H54 (cell line): ENCODE results near the gene DTD1.

Source experiments
- DNase-seq: peaks from one replicate; pipeline ENCODE4 v3.0.0; 2011; ENCODE audit warnings: low spot score, mixed read lengths; ENCODE audit not compliant: insufficient read length
- FAIRE-seq: peaks from 3 replicates; lab custom pipeline; 2011; peaks lifted over from hg19 to GRCh38; lab: Jason Lieb, UNC
- POLR2A ChIP-seq: IDR thresholded peaks from 2 replicates; pipeline ENCODE4 v1.6.1; 2011; ENCODE audit warnings: low read depth, mild to moderate bottlenecking, low read length

The DTD1 gene

DNA sequence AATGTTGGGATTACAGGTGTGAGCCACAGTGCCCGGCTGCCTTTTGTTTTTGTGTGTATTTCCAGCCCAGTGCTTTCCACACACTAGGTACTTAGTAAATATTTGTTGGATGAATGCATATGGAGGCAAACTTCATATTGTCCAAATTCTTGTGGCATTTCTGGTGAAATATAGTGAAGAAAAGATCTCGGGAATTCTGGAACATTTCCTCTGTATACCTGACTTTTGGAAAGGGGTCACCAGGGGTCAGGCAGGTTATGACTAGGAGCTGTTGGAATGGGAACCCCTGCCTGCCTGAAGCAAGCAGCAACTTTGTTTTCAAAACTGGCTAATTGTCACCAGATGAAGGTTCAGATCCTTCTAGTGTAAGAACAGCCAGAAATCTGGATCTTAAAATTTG lies 213.7 kb downstream of the DTD1 start:
- no peak for DNase-seq
- FAIRE-seq: no peak
- no peak for TF ChIP-seq POLR2A

DNA sequence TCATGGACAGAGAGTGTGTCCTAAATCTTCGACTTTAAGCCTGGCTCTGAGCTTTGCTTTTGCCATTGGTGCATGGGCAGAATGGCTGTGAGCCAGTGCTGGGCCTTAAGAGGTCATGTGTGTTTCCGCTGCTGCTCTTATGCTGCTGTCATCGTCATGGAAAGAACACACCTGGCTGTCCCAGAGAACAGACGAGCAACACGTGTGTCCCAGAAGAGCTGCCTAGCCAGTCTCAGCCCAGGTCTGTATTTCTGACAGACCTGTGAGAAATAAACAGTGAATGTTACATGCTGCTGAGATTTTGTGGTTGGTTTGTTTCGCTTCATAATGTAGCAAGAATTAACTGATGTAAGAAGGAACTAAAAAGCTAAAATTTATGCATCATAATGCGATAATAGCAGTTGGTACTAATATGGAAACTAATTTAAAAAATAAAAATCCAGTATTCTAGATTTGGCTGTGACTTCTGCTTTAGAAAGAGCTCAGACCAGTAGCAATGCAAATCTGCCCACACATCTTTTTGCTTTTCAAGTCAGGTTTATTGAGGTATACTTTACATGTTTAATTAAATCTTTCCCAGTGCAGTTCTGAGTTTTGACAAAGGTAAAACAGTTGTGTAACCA lies 214.3 kb downstream of the DTD1 start:
- no peak for FAIRE-seq
- no peak for TF ChIP-seq POLR2A
- no peak for DNase-seq

DNA sequence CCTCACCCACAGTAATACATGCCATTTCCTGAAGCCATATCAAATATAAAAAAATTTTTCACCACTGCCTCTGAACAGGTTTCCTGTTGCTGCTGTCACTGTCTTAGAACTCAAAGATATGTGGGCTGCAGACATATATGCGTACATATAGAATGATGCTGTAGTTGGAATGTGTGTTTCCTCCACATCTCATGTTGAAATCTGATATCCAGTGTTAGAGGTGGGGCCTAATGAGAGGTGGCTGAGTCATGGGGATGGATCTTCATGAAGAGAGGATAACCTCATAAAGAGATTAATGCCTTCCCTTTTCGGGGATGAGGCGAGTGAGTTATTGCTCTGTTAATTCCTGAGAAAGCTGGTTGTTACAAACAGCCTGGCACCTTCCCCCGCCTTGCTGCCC lies 218.0 kb downstream of the DTD1 start:
- TF ChIP-seq POLR2A: no peak
- no peak for FAIRE-seq
- no peak for DNase-seq

DNA sequence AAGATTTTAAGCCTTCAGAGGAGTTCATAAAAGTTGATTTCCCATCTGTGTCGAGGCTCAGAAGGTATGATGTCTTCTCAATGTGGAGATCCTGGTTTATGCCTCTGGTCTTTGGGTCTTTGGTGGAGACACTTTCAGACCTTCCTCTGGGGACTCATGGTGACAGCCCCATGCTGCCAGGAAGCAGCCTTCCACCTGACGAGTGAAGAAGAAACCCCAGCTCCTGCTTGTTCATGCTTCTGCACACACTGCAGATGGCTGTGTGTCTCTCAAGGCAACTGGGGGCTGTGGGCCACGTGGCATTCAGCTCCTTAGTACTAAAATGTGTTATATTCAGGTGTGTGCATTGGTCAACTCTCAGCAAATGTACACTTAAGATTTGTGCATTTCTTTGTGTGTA lies 220.9 kb downstream of the DTD1 start:
- DNase-seq (no peak), FAIRE-seq (no peak)
- TF ChIP-seq POLR2A: no peak

DNA sequence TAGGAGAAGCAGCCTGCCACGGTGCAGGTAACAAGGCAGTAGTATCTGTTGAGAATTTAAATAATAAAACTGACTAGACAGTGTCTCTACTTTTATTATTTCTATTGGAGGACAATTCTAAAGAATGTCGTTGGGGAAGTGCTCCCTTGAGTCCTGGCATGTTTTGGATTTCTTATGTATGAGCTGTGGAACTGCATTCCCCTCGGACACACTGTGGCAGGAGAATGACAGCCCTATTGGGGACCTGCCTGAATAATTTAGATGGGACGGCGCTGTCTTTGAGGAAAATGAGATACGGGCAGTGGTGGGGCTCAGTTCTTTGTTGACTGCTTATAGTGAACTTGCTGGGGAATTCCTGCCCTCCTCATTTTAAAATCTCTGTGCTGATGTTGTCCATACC lies 223.3 kb downstream of the DTD1 start:
- TF ChIP-seq POLR2A: no peak
- FAIRE-seq (no peak), DNase-seq (no peak)

DNA sequence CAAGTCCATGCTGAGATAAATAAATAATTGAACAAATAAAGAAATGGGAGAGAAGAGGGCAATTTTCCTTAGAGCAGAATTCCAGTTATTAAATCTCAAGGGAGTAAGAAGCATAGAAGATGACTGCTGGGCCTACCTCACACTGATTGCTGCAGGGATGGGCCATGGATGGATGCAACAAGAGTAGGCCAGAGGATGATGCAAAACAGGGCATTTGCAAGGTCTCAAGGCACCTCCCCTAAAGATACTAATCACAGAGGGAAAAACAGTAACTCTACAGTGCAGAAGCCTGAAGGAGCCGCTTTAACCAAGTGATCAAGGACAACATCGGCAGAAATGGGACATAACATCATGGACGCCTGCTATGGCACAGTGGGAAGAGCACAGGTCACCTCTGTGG lies 224.1 kb downstream of the DTD1 start:
- no peak for FAIRE-seq
- no peak for DNase-seq
- no peak for TF ChIP-seq POLR2A

DNA sequence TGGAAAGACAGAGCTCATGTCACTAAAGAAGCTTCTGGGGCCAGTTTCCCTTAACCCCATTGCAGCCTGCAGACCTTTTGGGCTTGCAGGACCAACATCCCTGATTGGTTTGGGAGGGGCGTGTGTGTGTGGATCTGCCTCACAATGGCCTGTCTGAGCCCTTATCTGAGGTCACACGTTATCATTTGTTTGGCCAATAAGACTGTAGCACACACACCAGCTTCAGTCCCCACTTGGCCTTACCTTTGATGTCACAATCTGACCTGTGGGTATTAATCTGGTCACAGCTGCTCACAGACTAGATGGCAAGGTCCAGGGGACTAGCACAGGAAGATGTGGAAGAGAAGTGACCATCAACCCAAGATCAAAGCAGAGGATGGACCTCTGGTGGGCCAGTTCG lies 225.6 kb downstream of the DTD1 start, which contains the start of gene SCP2D1:
Gene SCP2D1, plus strand, starts transcription at position 301 of the 400 bp plus-strand sequence. Its CDS starts 33 bp downstream, at position 334.
- no peak for FAIRE-seq
- TF ChIP-seq POLR2A: no peak
- DNase-seq: no peak

DNA sequence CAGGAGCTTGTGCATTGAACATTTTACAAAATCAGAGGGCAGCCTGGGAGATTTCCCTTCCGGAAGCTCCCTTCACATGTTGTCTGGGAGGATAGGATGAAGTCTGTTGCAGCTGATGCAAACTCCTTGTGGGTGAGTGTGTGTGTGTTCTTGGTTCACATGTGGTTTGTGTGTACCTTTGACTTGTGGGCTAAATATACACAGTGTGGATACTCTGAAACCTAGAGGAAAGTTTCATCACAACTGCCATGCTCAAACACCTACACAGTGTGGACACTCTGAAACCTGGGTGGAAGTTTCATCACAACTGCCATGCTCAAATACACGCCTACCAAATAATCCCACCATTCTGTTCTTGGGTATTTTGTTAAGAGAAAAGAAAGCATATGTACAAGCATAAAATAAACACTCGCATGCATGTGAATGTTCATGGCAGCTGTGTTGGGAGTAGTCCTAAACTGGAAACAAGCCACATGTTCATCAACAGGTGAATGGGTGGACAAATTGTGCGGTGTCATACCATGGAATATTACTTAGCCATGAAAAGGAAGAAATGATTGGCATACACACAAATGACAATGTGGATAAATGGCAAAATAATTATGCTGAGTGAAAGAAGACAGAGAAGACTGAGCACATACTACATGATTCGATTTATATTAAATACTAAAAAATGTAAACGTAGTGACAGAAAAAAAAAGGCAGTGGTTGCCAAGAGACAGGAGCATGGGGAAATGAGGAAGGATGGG lies 227.5 kb downstream of the DTD1 start:
- DNase-seq (no peak), FAIRE-seq (no peak)
- TF ChIP-seq POLR2A: no peak
